ENCODE measurements around the gene CACNA2D3. TPM values are rescaled to one million over a fixed set of nuclear protein-coding genes. Genes with fewer than 3 reads are reported as not detected.

Gene CACNA2D3
- total RNA-seq, 1 donor from 2014 or later = 21.2 TPM

DNA sequence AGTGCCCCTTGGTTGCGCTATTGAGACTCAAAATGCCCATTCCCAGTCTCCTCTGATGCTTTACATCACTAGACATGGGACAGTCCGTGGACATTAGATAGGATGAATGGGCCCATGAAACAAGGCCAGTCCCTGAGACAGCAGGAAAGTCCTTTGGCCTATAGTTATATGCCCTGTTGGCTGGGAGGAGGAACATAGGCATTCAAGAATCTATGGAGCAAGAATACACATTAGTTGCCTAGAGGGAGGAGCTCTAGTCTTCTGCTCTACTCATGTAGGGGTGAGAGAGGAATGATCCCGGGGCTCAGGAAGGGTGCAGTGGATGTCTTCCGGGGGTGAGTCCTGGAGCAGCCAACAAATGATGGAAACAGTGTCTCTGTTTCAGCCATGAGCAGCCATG is 863.5 kb downstream of the CACNA2D3 start:
- H3K4me3 ChIP-seq = no peak overlapping the region
- DNase-seq = no peak
- no peak for TF ChIP-seq CTCF (IDR thresholded peaks at IDR 0.05; ENCODE audit: borderline replicate concordance)
- peaks cover 21% of the 10 kb centered on the region for H3K4me1 ChIP-seq
- intact Hi-C loops (cut with micrococcal nuclease) = no loop called here
- H3K9me3 ChIP-seq (replicated peaks) = no peaks in the 10 kb centered on the region
- H3K36me3 ChIP-seq = no peaks in the 10 kb centered on the region
- no peak overlapping the region for H3K27ac ChIP-seq (replicated peaks)
- no peaks in the 10 kb centered on the region for H3K27me3 ChIP-seq (ENCODE audit: low read depth)

GRCh38 chr3:54986294-54986693 is 863.9 kb downstream of the CACNA2D3 start:
- H3K36me3 ChIP-seq = no peaks in the 10 kb centered on the region
- no peak for TF ChIP-seq CTCF (IDR thresholded peaks at IDR 0.05; ENCODE audit: borderline replicate concordance)
- H3K27ac ChIP-seq (replicated peaks) = no peak overlapping the region
- no peak for DNase-seq
- no peaks in the 10 kb centered on the region for H3K9me3 ChIP-seq (replicated peaks)
- H3K4me1 ChIP-seq = peaks cover 21% of the 10 kb centered on the region
- H3K27me3 ChIP-seq (ENCODE audit: low read depth) = no peaks in the 10 kb centered on the region
- intact Hi-C loops (cut with micrococcal nuclease) = no loop called here
- no peak overlapping the region for H3K4me3 ChIP-seq

GRCh38 chr3:54987719-54988118 is 865.4 kb downstream of the CACNA2D3 start:
- intact Hi-C loops (cut with micrococcal nuclease) = no loop called here
- no peak for TF ChIP-seq CTCF (IDR thresholded peaks at IDR 0.05; ENCODE audit: borderline replicate concordance)
- DNase-seq = no peak

GRCh38 chr3:54988302-54988837 is 866.0 kb downstream of the CACNA2D3 start:
- intact Hi-C loops (cut with micrococcal nuclease) = no loop called here
- H3K9me3 ChIP-seq (replicated peaks) = no peaks in the 10 kb centered on the region

More at GRCh38 chr3:54987719-54988118, 865.4 kb downstream of the CACNA2D3 start:
- Histone ChIP-seq H3K36me3 (no peaks in the 10 kb centered on the region), H3K4me1 (peaks cover 21% of the 10 kb centered on the region), H3K4me3 (no peak overlapping the region), H3K9me3 (replicated peaks) (no peaks in the 10 kb centered on the region), H3K27ac (replicated peaks) (no peak overlapping the region), H3K27me3 (ENCODE audit: low read depth) (no peaks in the 10 kb centered on the region)

DNA sequence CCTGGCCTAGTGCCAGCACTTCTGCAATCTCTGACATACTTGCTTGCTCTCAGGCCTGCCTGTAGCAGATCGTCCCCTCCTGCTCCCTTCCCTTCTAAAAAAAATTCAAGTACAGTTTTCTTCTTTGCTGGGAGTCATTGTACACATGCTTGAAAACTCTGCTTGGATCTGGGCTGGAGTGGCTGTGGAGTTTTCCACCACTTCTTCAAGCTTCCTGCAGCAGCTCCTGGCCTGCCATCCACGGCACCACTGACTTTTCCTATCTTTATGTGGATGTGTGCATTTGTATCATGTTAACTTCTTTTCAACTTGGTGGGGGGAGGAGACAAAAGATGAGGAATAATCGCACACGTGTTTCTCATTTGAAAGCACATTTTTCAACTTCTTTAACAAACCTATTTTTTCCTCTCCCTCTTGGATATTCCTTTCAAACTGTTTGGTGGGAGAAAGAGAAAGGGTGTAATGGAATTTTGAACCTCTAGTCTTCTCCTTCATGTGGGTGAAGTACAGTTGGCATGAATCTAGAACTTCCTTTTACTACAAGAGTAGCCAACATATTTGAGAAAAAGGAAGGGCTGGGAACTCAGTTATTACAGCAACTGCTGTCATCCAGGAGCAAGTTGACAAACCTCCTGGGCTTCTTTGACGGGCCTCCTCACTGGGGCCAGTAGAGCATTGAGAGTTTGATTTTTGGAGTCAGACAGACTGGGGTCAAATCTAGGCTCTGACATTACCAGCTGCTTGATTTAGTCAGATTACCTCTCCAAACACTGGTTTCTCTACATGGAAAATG is 866.7 kb downstream of the CACNA2D3 start:
- Histone ChIP-seq H3K27me3 (ENCODE audit: low read depth) (no peaks in the 10 kb centered on the region), H3K4me1 (peaks cover 21% of the 10 kb centered on the region), H3K9me3 (replicated peaks) (no peaks in the 10 kb centered on the region), H3K36me3 (no peaks in the 10 kb centered on the region), H3K4me3 (no peak overlapping the region), H3K27ac (replicated peaks) (peak overlapping the region; percentile 42)
- DNase-seq = peak; percentile 24
- intact Hi-C loops (cut with micrococcal nuclease) = no loop called here
- no peak for TF ChIP-seq CTCF (IDR thresholded peaks at IDR 0.05; ENCODE audit: borderline replicate concordance)

More at GRCh38 chr3:54988302-54988837, 866.0 kb downstream of the CACNA2D3 start:
- no peak for DNase-seq
- Histone ChIP-seq H3K27me3 (ENCODE audit: low read depth) (no peaks in the 10 kb centered on the region), H3K4me1 (peaks cover 21% of the 10 kb centered on the region), H3K36me3 (no peaks in the 10 kb centered on the region), H3K27ac (replicated peaks) (peak overlapping the region; percentile 42), H3K4me3 (no peak overlapping the region)
- TF ChIP-seq CTCF (IDR thresholded peaks at IDR 0.05; ENCODE audit: borderline replicate concordance) = no peak
